GM21381 (cell line): ENCODE measurements around the gene ACOT4.
A peak's percentile ranks its signal among the peaks of the same experiment; 100 is the strongest.
"Not testable (repeated sequence)": the region's sequence is repeated elsewhere in the genome, so short reads cannot be mapped to it uniquely, and the experiment has no call there.

Source experiments
- ATAC-seq: cut with Tn5 transposase; IDR thresholded peaks from one replicate; pipeline ENCODE4 v1.9.1; 2021; ENCODE audit warnings: mild to moderate bottlenecking, moderate library complexity; ENCODE audit not compliant: unreplicated experiment

The ACOT4 gene

DNA sequence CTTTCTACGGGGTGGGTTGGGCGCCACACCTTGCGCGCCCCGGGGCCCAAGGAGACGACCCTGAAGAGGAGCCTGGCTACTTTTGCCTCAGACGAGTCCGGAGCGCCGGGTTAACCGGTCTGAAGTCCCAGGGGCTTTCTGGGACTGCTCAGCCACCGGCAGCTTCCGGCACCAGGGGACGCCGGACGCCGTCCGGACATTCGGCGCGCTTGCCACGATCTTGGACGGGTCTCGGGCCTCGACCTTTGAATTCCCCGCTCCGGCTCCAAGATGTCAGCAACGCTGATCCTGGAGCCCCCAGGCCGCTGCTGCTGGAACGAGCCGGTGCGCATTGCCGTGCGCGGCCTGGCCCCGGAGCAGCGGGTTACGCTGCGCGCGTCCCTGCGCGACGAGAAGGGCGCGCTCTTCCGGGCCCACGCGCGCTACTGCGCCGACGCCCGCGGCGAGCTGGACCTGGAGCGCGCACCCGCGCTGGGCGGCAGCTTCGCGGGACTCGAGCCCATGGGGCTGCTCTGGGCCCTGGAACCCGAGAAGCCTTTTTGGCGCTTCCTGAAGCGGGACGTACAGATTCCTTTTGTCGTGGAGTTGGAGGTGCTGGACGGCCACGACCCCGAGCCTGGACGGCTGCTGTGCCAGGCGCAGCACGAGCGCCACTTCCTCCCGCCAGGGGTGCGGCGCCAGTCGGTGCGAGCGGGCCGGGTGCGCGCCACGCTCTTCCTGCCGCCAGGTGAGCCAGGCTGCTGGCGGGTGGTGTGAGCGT lies at the start of gene ACOT4:
TSS of gene ACOT4 (plus strand) at position 184 of the 760 bp plus-strand sequence. CDS start at position 271, 87 bp downstream.
- ATAC-seq: peak; percentile 63

DNA sequence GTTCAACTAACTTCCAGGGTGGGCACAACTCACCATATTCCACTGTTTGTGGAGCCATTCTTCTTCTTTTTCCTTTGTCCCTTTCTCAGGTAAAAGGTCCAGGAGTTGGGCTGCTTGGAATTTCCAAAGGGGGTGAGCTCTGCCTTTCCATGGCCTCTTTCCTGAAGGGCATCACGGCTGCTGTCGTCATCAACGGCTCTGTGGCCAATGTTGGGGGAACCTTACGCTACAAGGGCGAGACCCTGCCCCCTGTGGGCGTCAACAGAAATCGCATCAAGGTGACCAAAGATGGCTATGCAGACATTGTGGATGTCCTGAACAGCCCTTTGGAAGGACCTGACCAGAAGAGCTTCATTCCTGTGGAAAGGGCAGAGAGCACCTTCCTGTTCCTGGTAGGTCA lies 48.7 kb upstream of the ACOT4 start:
- not testable (repeated sequence) for ATAC-seq

- not testable (repeated sequence) for ATAC-seq
Measured at GRCh38 chr14:73545353-73545752, 46.3 kb upstream of the ACOT4 start.

DNA sequence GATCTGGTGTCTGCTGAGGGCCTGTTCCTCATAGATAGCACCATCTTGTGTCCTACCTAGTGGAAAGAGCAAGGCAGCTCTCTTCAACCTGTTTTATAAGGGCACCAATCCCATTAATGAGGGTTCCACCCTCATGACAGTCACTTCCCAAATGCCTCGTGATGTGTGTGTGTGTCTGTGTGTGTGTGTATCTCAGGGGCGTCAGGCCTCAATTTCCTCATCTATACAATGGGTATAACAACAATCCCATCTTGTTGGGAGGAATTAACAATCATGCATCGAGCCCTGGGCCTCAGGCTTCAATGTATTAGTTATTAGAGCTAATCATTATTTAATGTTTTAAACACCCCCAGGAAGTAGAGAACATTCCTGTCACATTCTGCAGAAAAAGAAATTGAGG lies 42.6 kb upstream of the ACOT4 start:
- not testable (repeated sequence) for ATAC-seq

DNA sequence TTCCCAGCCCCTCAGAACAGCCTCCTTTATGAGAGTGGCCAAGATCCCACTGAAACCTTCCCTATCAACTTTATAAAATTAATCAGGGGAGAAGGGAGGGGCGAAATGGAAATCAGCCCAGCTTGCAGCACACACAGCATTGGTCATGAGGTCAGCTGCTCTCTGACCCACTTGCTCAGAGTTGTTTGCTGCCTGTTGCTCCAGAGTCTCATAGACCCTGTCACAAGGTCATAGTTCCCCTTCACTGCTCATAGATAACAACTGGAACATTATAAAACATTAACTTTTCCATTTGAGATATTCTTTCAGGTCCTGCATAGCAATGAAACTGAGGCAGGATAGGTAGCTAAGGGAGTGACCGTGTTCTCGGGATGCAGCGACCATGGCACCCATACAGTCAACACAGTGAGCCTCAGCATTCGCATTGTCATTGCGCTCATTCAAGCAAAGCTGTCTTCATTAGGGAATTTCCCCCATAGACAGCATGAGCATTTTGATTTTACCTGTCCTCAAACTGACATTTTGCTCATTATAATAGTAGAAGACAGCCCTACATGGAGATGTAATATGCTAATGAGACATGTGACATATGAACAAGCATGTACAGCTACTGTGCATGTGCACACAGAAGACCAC lies 41.7 kb upstream of the ACOT4 start:
- not testable (repeated sequence) for ATAC-seq

DNA sequence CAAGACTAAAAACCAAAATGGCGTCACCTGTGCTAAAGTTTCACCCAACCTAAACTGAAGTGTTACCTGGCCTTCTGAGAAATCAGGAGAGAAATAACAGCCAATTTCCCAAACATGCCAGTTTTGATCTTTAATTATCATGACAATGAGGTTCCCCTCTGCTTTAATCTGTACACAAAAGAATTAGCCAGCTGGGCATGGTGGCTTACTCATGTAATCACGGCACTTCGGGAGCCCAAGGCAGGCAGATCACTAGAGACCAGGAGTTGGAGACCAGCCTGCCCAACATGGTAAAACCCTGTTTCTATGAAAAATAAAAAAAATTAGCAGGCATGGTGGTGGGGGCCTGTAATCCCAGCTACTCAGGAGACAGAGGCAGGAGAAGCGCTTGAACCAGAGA lies 37.8 kb upstream of the ACOT4 start:
- ATAC-seq: no peak

DNA sequence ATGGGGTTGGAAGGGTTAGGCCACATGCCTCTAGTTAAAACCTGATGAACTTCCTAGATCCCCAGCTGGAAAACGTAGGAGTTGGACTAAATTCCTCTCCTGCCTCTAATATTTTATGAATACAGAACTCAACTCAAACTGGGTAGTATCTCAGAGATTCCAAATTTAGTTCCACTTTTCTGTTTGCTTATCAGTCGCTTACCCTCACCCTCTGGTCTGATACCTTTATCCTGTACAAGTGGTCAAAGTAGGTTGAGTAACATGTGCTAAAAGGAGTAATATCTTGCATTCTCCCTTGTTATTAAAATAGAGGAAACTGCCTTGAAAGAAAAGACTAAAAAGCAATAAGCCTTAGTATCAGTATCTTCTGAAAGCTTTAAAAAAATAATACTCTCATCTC lies 34.5 kb upstream of the ACOT4 start:
- not testable (repeated sequence) for ATAC-seq

DNA sequence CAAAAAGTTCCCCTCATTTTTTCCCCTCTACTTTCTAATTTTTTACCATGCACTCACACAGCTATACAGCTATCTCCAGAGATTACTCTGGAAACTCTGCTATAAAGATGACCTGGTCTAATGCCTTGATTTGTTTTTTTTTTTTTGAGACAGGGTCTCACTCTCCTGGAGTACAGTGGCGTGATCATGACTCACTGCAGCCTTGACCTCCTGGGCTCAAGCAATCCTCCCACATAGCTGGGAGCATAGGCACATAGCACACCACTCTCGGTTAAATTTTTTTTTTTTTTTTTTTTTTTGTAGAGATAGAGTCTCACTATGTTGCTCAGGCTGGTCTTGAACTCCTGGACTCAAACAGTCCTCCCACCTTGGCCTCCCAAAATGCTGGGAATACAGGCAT lies 33.4 kb upstream of the ACOT4 start:
- not testable (repeated sequence) for ATAC-seq

DNA sequence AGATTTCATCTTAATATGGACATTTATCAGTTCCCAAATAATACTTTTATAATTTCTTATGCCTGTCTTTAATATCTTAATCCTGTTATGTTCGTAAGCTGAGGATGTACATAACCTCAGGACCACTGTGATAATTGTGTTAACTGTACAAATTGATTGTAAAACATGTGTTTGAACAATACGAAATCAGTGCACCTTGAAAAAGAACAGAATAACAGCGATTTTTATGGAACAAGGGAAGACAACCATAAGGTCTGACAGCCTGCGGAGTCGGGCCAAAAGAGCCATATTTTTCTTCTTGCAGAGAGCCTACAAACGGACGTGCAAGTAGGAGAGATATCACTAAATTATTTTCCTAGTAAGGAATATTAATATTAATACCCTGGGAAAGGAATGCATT lies 29.4 kb upstream of the ACOT4 start:
- not testable (repeated sequence) for ATAC-seq

GRCh38 chr14:73562696-73563095 lies 29.0 kb upstream of the ACOT4 start:
- not testable (repeated sequence) for ATAC-seq

DNA sequence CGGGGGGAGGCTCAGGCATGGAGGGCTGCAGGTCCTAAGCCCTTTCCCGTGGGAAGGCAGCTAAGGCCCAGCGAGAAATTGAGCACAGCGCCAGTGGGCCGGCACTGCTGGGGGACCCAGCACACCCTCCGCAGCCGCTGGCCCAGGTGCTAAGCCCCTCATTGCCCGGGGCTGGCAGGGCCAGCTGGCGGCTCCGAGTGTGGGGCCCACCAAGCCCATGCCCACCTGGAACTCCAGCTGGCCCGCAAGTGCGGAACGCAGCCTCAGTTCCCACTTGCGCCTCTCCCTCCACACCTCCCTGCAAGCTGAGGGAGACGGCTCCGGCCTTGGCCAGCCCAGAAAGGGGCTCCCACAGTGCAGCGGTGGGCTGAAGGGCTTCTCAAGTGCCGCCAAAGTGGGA lies 25.2 kb upstream of the ACOT4 start:
- ATAC-seq: not testable (repeated sequence)

- ATAC-seq: not testable (repeated sequence)
Measured at GRCh38 chr14:73566935-73567334, 24.7 kb upstream of the ACOT4 start.

GRCh38 chr14:73567358-73567757 lies 24.3 kb upstream of the ACOT4 start:
- no peak for ATAC-seq

DNA sequence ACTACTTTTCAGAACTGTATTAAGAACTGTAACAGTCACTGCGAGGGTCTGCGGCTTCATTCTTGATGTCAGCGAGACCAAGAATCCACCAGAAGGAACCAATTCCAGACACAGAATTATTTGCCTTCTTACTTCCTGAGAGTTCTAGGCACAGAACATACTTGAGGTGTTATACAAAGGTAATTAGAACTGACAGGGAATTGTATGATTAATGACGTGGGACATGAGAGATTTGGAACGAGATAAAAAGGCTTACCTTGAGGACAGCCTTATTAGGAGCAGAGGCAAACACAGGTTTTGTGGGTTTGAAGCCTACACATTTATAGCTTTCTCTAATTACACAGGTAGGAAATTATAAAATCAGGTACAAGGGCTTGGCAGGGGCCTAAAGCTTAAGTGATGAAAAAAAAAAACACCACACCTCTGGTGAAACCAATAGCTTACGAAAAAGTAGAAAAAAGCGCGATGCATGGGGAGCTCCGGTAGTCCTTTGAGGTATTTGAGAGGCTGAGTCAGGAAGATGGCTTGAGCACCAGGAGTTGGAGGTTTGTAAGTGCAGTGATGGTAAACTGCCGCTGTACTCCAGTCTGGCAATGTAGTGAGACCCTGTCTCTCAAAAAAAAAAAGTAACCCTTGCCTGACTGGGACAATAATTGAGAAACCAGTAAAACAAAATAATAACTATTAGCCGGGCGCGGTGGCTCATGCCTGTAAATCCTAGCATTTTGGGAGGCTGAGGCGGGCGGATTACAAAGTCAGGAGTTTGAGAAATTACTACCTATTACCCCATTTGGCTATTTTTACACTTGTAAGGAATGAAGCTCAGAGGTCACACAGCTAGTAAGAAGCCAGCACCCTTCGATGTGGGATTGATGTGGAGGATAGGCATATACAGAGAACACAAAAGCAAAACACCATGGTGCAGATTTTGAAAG lies 23.5 kb upstream of the ACOT4 start:
- no peak for ATAC-seq

GRCh38 chr14:73568886-73569184 lies 22.8 kb upstream of the ACOT4 start:
- ATAC-seq: not testable (repeated sequence)

- peak; percentile 41 for ATAC-seq
Measured at GRCh38 chr14:73569185-73569958, 22.3 kb upstream of the ACOT4 start, which contains the start of gene ACOT2. Gene ACOT2, plus strand, starts transcription at chr14:73569213. Its CDS starts 28 bp downstream, at chr14:73569241.

DNA sequence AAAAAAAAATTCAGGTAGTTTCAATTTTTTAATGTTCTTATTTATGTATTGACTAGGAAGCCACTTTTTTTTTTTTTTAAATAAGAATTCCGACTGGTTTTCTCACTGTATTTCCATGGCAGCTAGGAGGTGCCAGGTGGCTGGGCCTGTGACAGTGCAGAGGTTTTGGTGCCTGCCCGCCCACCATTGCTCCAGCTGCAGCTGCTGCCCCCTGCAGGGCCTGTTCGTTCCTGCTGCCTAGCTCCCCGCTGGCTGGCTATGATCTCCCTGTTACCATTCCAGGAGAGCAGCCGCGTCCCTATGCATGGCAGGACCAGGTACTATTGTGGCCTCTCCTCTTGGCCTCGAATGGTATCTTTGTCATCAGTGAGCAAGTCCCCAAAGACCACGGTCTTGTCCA lies 20.8 kb upstream of the ACOT4 start:
- ATAC-seq: peak; percentile 59

GRCh38 chr14:73573034-73573433 lies 18.6 kb upstream of the ACOT4 start:
- ATAC-seq: not testable (repeated sequence)

DNA sequence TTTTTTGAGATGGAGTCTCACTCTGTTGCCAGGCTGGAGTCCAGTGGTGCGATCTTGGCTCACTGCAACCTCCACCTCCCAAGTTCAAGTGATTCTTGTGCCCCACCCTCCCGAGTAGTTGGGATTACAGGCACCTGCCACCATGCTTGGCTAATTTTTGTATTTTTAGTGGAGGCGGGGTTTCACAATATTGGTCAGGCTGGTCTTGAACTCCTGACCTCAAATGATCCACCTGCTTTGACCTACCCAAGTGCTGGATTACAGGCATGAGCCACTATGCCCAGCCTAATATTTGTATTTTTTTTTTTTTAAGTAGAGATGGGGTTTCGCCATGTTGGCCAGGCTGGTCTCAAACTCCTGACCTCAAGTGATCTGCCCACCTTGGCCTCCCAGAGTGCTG lies 17.9 kb upstream of the ACOT4 start:
- ATAC-seq: not testable (repeated sequence)

GRCh38 chr14:73574251-73574650 lies 17.4 kb upstream of the ACOT4 start:
- ATAC-seq: not testable (repeated sequence)

- no peak for ATAC-seq
Measured at GRCh38 chr14:73576391-73576790, 15.3 kb upstream of the ACOT4 start.
